Suppressor macrophage treated with lipopolysaccharide for 4 hours (primary cell): ENCODE results near the gene TLR9.
A peak's percentile ranks its signal among the peaks of the same experiment; 100 is the strongest.

Experiments
- DNase-seq: peaks from one replicate; pipeline ENCODE4 v3.0.0-alpha.2; 2020

TLR9 gene

DNA sequence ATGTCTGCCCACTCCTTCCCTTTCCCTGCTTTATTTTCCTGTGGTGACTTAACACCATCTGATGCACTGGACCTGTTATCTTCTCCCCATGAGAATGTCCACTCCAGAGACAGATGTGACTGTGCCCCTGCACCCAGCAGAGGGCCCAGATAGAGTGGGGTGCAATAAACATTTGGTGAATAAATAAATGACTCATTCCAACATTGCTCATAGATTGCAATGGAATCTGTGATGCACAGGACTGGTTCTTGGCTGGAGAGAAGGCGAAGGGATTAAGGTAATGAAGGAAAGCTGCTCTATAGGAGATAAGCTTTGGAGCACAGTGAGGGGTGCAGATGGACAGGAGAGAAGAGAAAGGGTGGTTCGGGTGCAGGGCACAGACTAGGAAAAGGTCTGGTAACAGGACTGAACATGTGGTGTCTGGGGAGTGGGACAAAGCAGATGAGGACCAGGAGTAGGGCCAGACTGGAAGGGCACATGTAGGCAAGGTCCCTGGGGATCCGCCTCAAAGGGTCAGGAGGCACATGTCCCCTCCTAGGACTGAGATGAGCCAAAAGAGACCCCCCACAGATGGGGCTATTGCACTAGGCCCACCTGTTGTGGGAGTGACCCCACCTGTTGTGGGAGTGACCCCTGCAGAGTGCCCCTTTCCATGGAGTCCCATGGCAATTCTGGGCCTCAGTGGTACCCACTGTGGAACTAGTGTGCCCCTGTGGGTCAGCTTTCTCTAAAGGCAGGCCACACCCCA lies 53.8 kb downstream of the TLR9 start:
- peak; percentile 37 for DNase-seq
